GM12892 (cell line): ENCODE results near the gene PEX11G.

ENCODE experiments used
- DNase-seq: peaks from one replicate; pipeline ENCODE4 v3.0.0; 2011; ENCODE audit not compliant: insufficient read length
- FAIRE-seq: peaks from 2 replicates; lab custom pipeline; 2011; peaks lifted over from hg19 to GRCh38; lab: Jason Lieb, UNC
- POLR2A ChIP-seq: IDR thresholded peaks from 2 replicates; pipeline ENCODE4 v1.6.1; 2011; ENCODE audit warnings: low read depth, low read length, control low read depth
- POLR2AphosphoS5 ChIP-seq: IDR thresholded peaks from 2 replicates; pipeline ENCODE4 v1.6.1; 2011; ENCODE audit warnings: low read depth, low read length, control low read depth
- TAF1 ChIP-seq: IDR thresholded peaks from 2 replicates; pipeline ENCODE4 v1.6.1; 2011; ENCODE audit warnings: low read depth, mild to moderate bottlenecking, control low read depth, low read length, borderline replicate concordance

PEX11G gene

GRCh38 chr19:7470540-7471305 is 18.1 kb downstream of the PEX11G start:
- FAIRE-seq (no peak), DNase-seq (no peak)
- no peak for TF ChIP-seq TAF1

- TF ChIP-seq POLR2AphosphoS5 (no peak), TAF1 (no peak), POLR2A (no peak)
- DNase-seq, result no peak
- no peak for FAIRE-seq
Measured at GRCh38 chr19:7469669-7470285, 19.1 kb downstream of the PEX11G start.

- FAIRE-seq (no peak), DNase-seq (no peak)
- TF ChIP-seq POLR2AphosphoS5 (no peak), TAF1 (no peak), POLR2A (no peak)
Measured at GRCh38 chr19:7468840-7469239, 20.0 kb downstream of the PEX11G start.

GRCh38 chr19:7467009-7467989 is 21.5 kb downstream of the PEX11G start:
- FAIRE-seq, result no peak
- TF ChIP-seq POLR2AphosphoS5, result no peak
- TF ChIP-seq TAF1, result no peak
- TF ChIP-seq POLR2A, result no peak
- DNase-seq, result no peak

GRCh38 chr19:7463575-7463974 is 25.3 kb downstream of the PEX11G start:
- DNase-seq, result no peak
- no peak for TF ChIP-seq TAF1
- no peak for TF ChIP-seq POLR2AphosphoS5
- no peak for TF ChIP-seq POLR2A
- FAIRE-seq, result no peak

GRCh38 chr19:7461841-7462629 is 26.8 kb downstream of the PEX11G start:
- DNase-seq, result no peak
- TF ChIP-seq POLR2AphosphoS5, result no peak
- TF ChIP-seq POLR2A, result no peak
- no peak for TF ChIP-seq TAF1
- FAIRE-seq, result no peak

- FAIRE-seq (no peak), DNase-seq (no peak)
- TF ChIP-seq POLR2A (no peak), TAF1 (no peak), POLR2AphosphoS5 (no peak)
Measured at GRCh38 chr19:7460562-7460966, 28.3 kb downstream of the PEX11G start.

GRCh38 chr19:7459773-7460172 is 29.1 kb downstream of the PEX11G start:
- TF ChIP-seq TAF1 (no peak), POLR2A (no peak), POLR2AphosphoS5 (no peak)
- no peak for FAIRE-seq

GRCh38 chr19:7458675-7459074 is 30.2 kb downstream of the PEX11G start:
- TF ChIP-seq POLR2A (no peak), POLR2AphosphoS5 (no peak), TAF1 (no peak)
- FAIRE-seq, result no peak
- no peak for DNase-seq

More at GRCh38 chr19:7459773-7460172, 29.1 kb downstream of the PEX11G start:
- no peak for DNase-seq

- TF ChIP-seq TAF1, result no peak
- no peak for TF ChIP-seq POLR2AphosphoS5
- no peak for TF ChIP-seq POLR2A
- FAIRE-seq, result no peak
Measured at GRCh38 chr19:7456964-7457541, 31.8 kb downstream of the PEX11G start.

More at GRCh38 chr19:7456964-7457541, 31.8 kb downstream of the PEX11G start:
- DNase-seq, result no peak
